Fibroblast of mammary gland (primary cell): Measurements from ENCODE around the gene PALLD.
A peak's percentile ranks its signal among the peaks of the same experiment; 100 is the strongest.

Experiments
- DNase-seq: peaks from one replicate; pipeline ENCODE4 v3.0.0-alpha.2; 2010; ENCODE audit warnings: low read depth
- H3K4me3 ChIP-seq: 2 replicates; pipeline ENCODE4 v1.5.1; 2011; ENCODE audit warnings: low read depth, mild to moderate bottlenecking, low read length, moderate library complexity; ENCODE audit not compliant: control insufficient read depth
- CTCF ChIP-seq: conservative IDR thresholded peaks from 2 replicates; pipeline ENCODE4 v1.5.1; 2011; ENCODE audit warnings: low read depth, low read length, inconsistent platforms; ENCODE audit not compliant: control insufficient read depth, insufficient read depth

Gene PALLD

GRCh38 chr4:168622600-168622999, 125.7 kb downstream of the PALLD start:
- DNase-seq = no peak
- H3K4me3 ChIP-seq = no peak overlapping the region
- TF ChIP-seq CTCF = no peak

- DNase-seq = no peak
- H3K4me3 ChIP-seq = no peak overlapping the region
- no peak for TF ChIP-seq CTCF
These were observed 126.2 kb downstream of the PALLD start for GRCh38 chr4:168623011-168623410.

- TF ChIP-seq CTCF = no peak
- DNase-seq = no peak
- H3K4me3 ChIP-seq = no peak overlapping the region
These were observed 126.6 kb downstream of the PALLD start for GRCh38 chr4:168623484-168623883.

GRCh38 chr4:168628251-168628650, 131.4 kb downstream of the PALLD start:
- no peak for TF ChIP-seq CTCF
- no peak for DNase-seq
- H3K4me3 ChIP-seq = no peak overlapping the region

- no peak overlapping the region for H3K4me3 ChIP-seq
- DNase-seq = no peak
- TF ChIP-seq CTCF = no peak
These were observed 132.7 kb downstream of the PALLD start for GRCh38 chr4:168629566-168629965.

- no peak for TF ChIP-seq CTCF
- peak overlapping the region; percentile 50 for H3K4me3 ChIP-seq
- DNase-seq = peak; percentile 95
These were observed 133.8 kb downstream of the PALLD start for GRCh38 chr4:168630445-168631187.
